ENCODE data around the gene CCER1. TPM values are rescaled to one million over a fixed set of nuclear protein-coding genes. Genes with fewer than 3 reads are reported as not detected.

The CCER1 gene
- total RNA-seq, 3 donors from 2014 or later, result not detected

DNA sequence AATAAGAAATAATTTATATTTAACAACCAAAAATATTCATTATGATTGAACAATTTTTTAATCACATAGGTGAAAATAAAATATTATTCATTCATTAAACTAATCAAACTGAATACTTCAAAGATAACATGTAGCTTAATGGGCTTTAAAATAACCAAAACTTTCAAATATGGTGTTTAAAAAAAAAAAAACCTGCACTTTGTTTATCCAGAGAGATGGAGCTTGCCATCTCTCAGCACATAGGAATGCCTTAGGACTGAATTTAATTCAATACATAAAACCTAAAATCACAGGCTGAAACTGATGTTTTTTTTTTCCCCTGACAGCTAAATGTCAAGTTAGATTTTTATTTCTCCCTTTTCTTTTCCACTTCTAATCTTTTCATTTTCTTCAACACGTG is 14.4 kb upstream of the CCER1 start:
- intact Hi-C loops (cut with DNase I, micrococcal nuclease), result no loop called here
- no peak overlapping the region for H3K4me3 ChIP-seq
- no peaks in the 10 kb centered on the region for H3K36me3 ChIP-seq (ENCODE audit: low read depth)
- ATAC-seq, result no peak
- TF ChIP-seq, protein P1, sequence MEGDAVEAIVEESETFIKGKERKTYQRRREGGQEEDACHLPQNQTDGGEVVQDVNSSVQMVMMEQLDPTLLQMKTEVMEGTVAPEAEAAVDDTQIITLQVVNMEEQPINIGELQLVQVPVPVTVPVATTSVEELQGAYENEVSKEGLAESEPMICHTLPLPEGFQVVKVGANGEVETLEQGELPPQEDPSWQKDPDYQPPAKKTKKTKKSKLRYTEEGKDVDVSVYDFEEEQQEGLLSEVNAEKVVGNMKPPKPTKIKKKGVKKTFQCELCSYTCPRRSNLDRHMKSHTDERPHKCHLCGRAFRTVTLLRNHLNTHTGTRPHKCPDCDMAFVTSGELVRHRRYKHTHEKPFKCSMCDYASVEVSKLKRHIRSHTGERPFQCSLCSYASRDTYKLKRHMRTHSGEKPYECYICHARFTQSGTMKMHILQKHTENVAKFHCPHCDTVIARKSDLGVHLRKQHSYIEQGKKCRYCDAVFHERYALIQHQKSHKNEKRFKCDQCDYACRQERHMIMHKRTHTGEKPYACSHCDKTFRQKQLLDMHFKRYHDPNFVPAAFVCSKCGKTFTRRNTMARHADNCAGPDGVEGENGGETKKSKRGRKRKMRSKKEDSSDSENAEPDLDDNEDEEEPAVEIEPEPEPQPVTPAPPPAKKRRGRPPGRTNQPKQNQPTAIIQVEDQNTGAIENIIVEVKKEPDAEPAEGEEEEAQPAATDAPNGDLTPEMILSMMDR (IDR thresholded peaks at IDR 0.05), result no peak
- H3K4me1 ChIP-seq (ENCODE audit: low read depth), result no peaks in the 10 kb centered on the region
- H3K9me3 ChIP-seq, result no peaks in the 10 kb centered on the region
- no peak for DNase-seq

DNA sequence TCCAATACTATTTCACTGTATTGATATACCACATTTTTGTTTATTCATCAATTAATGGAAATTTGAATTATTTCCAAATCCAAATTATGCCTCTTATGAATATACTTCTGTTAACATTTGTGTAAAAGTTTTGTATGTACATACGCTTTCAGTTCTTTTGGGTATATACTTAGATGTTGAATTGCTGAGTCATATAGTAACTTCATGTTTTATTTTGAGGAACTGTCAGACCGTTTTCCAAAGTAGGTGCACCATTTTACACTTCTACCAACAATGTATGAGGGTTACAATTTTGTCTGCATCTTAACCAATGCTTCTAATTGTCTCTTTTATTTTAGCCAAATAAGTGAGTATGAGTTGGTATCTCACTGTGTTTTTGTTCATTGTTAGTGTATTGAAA is 10.2 kb upstream of the CCER1 start:
- H3K9me3 ChIP-seq, result no peaks in the 10 kb centered on the region
- intact Hi-C loops (cut with DNase I, micrococcal nuclease), result no loop called here
- H3K4me3 ChIP-seq, result no peak overlapping the region
- DNase-seq (no peak), ATAC-seq (no peak)
- TF ChIP-seq, protein P1 (IDR thresholded peaks at IDR 0.05), result no peak
- H3K4me1 ChIP-seq (ENCODE audit: low read depth), result no peaks in the 10 kb centered on the region
- no peaks in the 10 kb centered on the region for H3K36me3 ChIP-seq (ENCODE audit: low read depth)

DNA sequence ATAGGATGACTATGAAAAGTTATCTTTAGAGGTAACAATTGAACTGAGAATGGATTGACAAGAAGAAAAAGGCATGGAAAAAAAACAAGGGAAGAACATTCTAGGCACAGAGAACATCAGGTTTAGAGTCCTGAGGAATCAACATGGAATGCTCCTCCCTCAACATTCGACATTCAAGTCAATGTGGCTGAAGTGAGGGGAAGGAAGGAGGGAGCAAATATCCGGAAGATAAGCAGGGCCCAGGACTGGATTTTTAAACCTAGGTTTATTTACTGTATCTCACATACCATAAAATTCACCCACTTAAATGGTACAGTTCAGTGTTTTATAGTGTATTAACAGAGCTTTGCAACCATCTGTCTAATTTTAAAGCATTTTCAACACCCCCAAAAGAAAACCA is 9.6 kb upstream of the CCER1 start:
- Histone ChIP-seq H3K4me1 (ENCODE audit: low read depth) (no peaks in the 10 kb centered on the region), H3K9me3 (no peaks in the 10 kb centered on the region), H3K4me3 (no peak overlapping the region), H3K36me3 (ENCODE audit: low read depth) (no peaks in the 10 kb centered on the region)
- DNase-seq (no peak), ATAC-seq (no peak)
- TF ChIP-seq, protein P1 (IDR thresholded peaks at IDR 0.05), result no peak
- intact Hi-C loops (cut with DNase I, micrococcal nuclease), result no loop called here

DNA sequence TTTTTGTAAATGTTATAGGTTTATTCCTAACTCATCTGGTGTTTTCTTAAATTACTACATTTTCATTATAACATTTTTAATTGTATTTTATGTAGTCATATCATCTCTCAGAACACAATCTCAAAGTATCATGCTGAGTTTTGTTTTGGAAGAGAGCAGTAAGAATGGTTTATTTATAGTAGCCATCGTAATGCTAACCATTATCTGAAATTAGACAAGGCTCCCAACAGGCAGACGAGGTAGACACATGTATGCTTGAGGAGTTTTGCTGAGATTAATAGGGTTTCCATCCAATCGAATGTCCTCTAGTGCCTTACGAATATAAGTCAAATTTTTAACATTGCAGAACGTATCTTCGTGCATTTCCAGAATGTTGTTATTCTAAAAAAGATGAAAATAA is 9.0 kb upstream of the CCER1 start:
- Histone ChIP-seq H3K36me3 (ENCODE audit: low read depth) (no peaks in the 10 kb centered on the region), H3K9me3 (no peaks in the 10 kb centered on the region), H3K4me1 (ENCODE audit: low read depth) (no peaks in the 10 kb centered on the region), H3K4me3 (no peak overlapping the region)
- intact Hi-C loops (cut with DNase I, micrococcal nuclease), result no loop called here
- DNase-seq, result no peak
- no peak for ATAC-seq
- TF ChIP-seq, protein P1 (IDR thresholded peaks at IDR 0.05), result no peak

DNA sequence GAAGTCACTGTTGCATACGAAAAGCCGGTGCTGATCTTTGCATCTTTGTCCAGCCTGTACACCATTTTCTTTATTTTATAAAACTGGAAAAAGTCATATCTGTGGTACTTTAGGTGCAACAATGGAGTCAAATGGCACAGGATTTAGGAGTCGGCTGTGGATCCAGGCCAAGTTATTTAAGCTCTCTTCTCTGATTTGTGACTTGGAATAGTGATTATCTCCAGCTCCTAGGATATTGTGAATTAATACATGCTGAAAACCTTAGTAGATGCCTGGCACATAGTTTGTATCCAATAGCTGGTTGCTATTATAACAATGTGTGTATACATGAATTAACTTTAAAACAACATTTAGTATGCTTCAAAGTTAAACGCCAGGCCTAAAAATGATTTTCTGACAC is 6.2 kb upstream of the CCER1 start:
- intact Hi-C loops (cut with DNase I, micrococcal nuclease), result no loop called here
- DNase-seq (no peak), ATAC-seq (no peak)
- Histone ChIP-seq H3K36me3 (ENCODE audit: low read depth) (no peaks in the 10 kb centered on the region), H3K4me1 (ENCODE audit: low read depth) (no peaks in the 10 kb centered on the region), H3K9me3 (no peaks in the 10 kb centered on the region), H3K4me3 (no peak overlapping the region)
- TF ChIP-seq, protein P1 (IDR thresholded peaks at IDR 0.05), result no peak

DNA sequence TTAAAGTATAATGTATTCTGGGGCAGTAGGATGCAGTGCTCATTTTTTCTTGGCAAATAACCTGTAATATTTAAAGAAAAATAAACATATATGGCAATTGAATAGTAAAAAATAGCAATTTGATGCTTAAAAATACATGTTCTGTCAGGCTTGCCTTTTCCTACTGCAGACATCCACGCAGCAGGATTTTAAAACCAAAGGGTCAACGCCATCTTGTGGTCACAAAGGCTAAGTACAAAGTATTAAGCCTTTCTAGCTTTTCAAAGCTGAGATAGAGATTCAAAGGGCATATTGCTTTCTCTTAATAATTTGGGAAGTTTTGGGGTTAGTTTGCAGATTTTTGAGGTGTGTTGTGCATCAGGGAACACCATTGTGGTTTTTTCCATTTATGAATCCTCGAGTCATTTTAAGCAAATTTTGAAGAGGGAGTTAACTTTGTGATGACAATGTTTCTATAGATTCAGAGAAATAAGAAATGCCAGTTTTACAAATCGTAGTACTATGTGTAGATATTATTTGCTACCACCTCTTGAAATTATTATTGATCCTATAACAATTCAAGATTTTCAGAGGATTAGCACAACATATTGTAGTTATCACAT is 4.7 kb upstream of the CCER1 start:
- no peaks in the 10 kb centered on the region for H3K36me3 ChIP-seq (ENCODE audit: low read depth)
- DNase-seq (peak in 1 of 3 donors; percentile 55), ATAC-seq (peak; percentile 55)
- TF ChIP-seq, protein P1 (IDR thresholded peaks at IDR 0.05), result peak; percentile 49
- H3K4me1 ChIP-seq (ENCODE audit: low read depth), result no peaks in the 10 kb centered on the region
- intact Hi-C loops (cut with DNase I, micrococcal nuclease), result no loop called here
- H3K9me3 ChIP-seq, result no peaks in the 10 kb centered on the region
- no peak overlapping the region for H3K4me3 ChIP-seq

Data from mucosa of descending colon (tissue), 3 donors.